Left lung (tissue), 10 donors: ENCODE results near the gene TMEM256. TPM values are rescaled to one million over a fixed set of nuclear protein-coding genes. Genes with fewer than 3 reads are reported as not detected.

Experiments used
- ATAC-seq: fragments of 200-7000 bp; cut with Tn5 transposase; one replicate; pipeline ENCODE4 v1.9.1; 2020; ENCODE audit warnings: moderate library complexity
- DNase-seq, 4 donors: peaks; one replicate each; pipeline ENCODE4 v3.0.0-alpha.2; 2013 to 2020
- H3K27ac ChIP-seq, 2 donors: fragments of 200-600 bp; sonication (generic) in 1 of 2; one replicate each; pipeline versions ENCODE4 v1.5.0 to v1.8.0; 2020 to 2021
- H3K27me3 ChIP-seq, 2 donors: fragments of 200-600 bp; sonication (generic) in 1 of 2; one replicate each; pipeline versions ENCODE4 v1.5.0 to v1.8.0; 2020 to 2021
- H3K36me3 ChIP-seq, 2 donors: fragments of 200-600 bp; sonication (generic) in 1 of 2; one replicate each; pipeline versions ENCODE4 v1.5.0 to v1.8.0; 2020 to 2021
- H3K4me1 ChIP-seq, 2 donors: fragments of 200-600 bp; one replicate each; pipeline ENCODE4 v1.8.0; 2021
- H3K4me3 ChIP-seq, 2 donors: fragments of 200-600 bp; sonication (generic) in 1 of 2; one replicate each; pipeline versions ENCODE4 v1.5.0 to v1.8.0; 2020 to 2021; ENCODE audit warnings: mild to moderate bottlenecking in 1 of 2
- H3K9me3 ChIP-seq, 2 donors: fragments of 200-600 bp; sonication (generic) in 1 of 2; one replicate each; pipeline versions ENCODE4 v1.5.0 to v1.8.0; 2020 to 2021
- intact Hi-C, 2 donors: fragments of 100-400 bp; cut with DNase I; formaldehyde crosslinking; loops; one replicate each; pipeline versions ENCODE4 v1.11.2 to v1.14.2; 2022
- polyA plus RNA-seq, 6 donors: library from polyadenylated mRNA; unstranded; fragments of 120-200 nt; gene quantifications; one replicate each; pipeline ENCODE4 v1.2.1, GENCODE V29; 2013; ENCODE audit not compliant: insufficient read length in 6 of 6
- total RNA-seq, 2 donors: library from RNA; stranded (reverse); fragmentation: NEBNext Ultra II Directional; extraction: Animal tissue kit (Norgen Biotek cat#: 25700); gene quantifications; one replicate each; pipeline ENCODE4 v1.2.1, GENCODE V29; 2021
- TF ChIP-seq, protein P1 (sequence below), 2 donors: fragments of 200-600 bp; sonication (generic) in 1 of 2; IDR thresholded peaks; one replicate each; pipeline versions ENCODE4 v1.5.0 to v1.8.0; 2021; ENCODE audit warnings: antibody characterized with exemption in 2 of 2
- donor health status: DM: no; HTN: yes; CAD: no.
- donor health status: DM: no; HTN: no; CAD: no.

The TMEM256 gene
- total and polyA plus RNA-seq, 8 donors: 50.7 to 75.7 (median 71.5) TPM

DNA sequence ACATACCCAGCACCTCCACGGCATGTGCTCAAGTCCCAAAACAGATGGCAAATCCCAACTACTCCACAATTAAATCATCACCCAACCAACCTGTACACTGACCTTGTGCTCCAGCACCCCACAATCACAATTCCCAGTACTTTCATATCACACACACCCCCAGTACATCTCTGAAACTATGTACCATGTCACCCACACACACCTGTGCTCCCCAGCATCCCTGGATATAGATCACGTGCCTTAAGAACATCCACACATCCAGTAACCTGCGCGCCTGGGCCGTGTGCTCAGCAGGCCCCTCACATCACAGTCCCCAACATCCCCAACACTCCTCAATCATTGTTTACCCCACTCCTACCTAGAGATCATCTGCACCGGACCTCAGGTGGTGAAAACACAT is 5.8 kb upstream of the TMEM256 start:
- Histone ChIP-seq H3K27ac (no peak overlapping the region), H3K36me3 (no peaks in the 10 kb centered on the region), H3K4me3 (no peak overlapping the region), H3K4me1 (peaks cover 0 to 11% of the 10 kb centered on the region in 2 donors), H3K27me3 (peaks cover 0 to 34% of the 10 kb centered on the region in 2 donors), H3K9me3 (no peaks in the 10 kb centered on the region)
- ATAC-seq (no peak), DNase-seq (no peak)
- TF ChIP-seq, protein P1, sequence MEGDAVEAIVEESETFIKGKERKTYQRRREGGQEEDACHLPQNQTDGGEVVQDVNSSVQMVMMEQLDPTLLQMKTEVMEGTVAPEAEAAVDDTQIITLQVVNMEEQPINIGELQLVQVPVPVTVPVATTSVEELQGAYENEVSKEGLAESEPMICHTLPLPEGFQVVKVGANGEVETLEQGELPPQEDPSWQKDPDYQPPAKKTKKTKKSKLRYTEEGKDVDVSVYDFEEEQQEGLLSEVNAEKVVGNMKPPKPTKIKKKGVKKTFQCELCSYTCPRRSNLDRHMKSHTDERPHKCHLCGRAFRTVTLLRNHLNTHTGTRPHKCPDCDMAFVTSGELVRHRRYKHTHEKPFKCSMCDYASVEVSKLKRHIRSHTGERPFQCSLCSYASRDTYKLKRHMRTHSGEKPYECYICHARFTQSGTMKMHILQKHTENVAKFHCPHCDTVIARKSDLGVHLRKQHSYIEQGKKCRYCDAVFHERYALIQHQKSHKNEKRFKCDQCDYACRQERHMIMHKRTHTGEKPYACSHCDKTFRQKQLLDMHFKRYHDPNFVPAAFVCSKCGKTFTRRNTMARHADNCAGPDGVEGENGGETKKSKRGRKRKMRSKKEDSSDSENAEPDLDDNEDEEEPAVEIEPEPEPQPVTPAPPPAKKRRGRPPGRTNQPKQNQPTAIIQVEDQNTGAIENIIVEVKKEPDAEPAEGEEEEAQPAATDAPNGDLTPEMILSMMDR (IDR thresholded peaks at IDR 0.05): no peak
- intact Hi-C loops: no loop called here

DNA sequence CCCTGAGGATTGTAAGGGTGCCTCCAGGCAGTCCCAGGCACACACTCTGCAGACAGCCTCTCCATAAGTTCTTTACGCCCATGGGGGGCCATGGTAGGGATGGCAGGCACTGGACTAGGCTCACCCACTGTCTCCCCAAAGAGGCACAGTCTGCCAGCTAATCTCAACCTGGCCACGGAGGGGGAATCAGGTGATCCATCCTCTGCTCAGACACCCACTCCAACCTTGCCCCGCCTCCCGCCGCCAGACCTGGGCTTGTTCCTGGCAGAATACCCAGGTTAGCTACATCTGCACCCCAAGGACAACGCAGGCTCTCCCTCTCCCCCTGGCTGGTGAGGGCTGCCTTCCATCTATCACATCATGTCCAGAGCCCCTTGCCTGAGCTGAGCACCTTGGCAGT is 5.0 kb upstream of the TMEM256 start:
- no peak for DNase-seq
- Histone ChIP-seq H3K27me3 (peaks cover 0 to 37% of the 10 kb centered on the region in 2 donors), H3K9me3 (no peaks in the 10 kb centered on the region), H3K27ac (no peak overlapping the region), H3K4me3 (no peak overlapping the region), H3K36me3 (no peaks in the 10 kb centered on the region), H3K4me1 (peaks cover 0 to 11% of the 10 kb centered on the region in 2 donors)
- no peak for ATAC-seq
- intact Hi-C loops: no loop called here
- TF ChIP-seq, protein P1 (IDR thresholded peaks at IDR 0.05): no peak

DNA sequence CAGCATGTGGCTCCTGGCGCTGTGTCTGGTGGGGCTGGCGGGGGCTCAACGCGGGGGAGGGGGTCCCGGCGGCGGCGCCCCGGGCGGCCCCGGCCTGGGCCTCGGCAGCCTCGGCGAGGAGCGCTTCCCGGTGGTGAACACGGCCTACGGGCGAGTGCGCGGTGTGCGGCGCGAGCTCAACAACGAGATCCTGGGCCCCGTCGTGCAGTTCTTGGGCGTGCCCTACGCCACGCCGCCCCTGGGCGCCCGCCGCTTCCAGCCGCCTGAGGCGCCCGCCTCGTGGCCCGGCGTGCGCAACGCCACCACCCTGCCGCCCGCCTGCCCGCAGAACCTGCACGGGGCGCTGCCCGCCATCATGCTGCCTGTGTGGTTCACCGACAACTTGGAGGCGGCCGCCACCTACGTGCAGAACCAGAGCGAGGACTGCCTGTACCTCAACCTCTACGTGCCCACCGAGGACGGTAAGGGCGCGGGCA is 4.4 kb upstream of the TMEM256 start:
- H3K9me3 ChIP-seq: no peaks in the 10 kb centered on the region
- no peaks in the 10 kb centered on the region for H3K36me3 ChIP-seq
- H3K4me3 ChIP-seq: no peak overlapping the region
- TF ChIP-seq, protein P1 (IDR thresholded peaks at IDR 0.05): no peak
- H3K27me3 ChIP-seq: peaks cover 0 to 37% of the 10 kb centered on the region in 2 donors
- intact Hi-C loops: no loop called here
- peaks cover under 1 to 15% of the 10 kb centered on the region in 2 donors for H3K4me1 ChIP-seq
- no peak overlapping the region for H3K27ac ChIP-seq
- ATAC-seq (no peak), DNase-seq (no peak)

DNA sequence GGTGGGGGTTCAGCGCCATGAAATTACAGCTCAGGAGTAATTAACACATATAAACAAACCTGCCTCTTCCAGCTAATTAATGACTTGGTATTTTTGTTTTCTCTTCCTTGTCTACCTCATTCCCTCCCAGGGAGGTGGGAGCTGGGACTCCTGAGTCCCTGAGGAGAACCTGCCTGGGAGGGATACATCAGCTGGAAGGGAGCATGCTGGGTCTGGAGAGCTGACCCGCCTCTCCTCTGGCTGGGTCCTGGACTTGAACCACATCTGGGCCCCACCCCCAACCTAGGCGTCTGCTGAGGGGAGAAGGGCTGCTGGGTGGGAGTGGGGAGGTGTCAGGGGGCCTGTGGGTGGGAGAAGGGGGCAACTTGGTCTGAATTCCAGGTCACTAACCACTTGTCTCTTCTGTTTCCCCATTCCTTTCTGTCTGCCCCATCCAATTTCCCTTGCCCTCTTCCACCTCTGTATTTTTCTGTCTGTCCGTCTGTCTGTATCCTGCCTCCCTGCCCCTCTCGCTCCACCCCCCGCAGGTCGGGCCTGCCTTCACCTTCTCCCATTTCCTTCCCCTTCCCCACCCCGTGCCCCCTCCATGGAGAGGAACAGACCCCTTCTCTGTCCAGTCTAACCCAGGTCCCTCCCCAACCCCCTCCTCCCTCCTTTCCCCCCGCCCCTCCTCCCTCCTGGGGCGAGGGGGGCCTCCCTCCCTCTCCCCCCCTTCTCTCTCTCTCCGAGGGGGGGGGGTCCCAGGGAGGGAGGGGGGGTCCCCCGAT is 3.8 kb upstream of the TMEM256 start, which contains the start of gene NLGN2:
Gene NLGN2 (plus strand): TSS at position 361 of the 767 bp plus-strand sequence. CDS start 411 bp downstream, outside the sequence.
- Histone ChIP-seq H3K27me3 (peaks cover 0 to 37% of the 10 kb centered on the region in 2 donors), H3K27ac (no peak within 1 kb of the TSS), H3K4me3 (no peak within 1 kb of the TSS), H3K9me3 (no peaks in the 10 kb centered on the region), H3K4me1 (peaks cover 6 to 21% of the 10 kb centered on the region in 2 donors), H3K36me3 (no peaks in the 10 kb centered on the region)
- intact Hi-C loops: no loop called here
- DNase-seq (no peak), ATAC-seq (no peak)
- TF ChIP-seq, protein P1 (IDR thresholded peaks at IDR 0.05): no peak

DNA sequence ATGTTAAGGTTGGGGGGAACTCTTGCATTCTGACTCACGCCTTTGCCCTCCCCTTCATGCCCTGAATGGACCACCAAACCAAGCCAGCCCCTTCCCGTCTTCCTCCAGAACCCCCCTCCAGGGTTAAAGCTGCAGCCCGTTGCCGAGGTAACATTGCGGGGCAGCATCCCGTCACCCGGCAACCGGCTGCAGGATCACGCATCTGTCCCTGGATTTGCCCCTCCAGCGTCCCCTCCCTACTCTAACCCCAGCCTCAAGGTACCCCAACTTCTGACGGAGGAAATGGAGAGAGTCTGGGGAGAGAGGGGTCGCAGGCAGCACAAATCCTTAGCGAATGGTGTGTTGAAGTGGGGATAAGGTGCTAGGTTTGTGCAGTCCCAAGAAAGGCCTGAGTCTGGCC is 3.2 kb upstream of the TMEM256 start:
- no peak for DNase-seq
- intact Hi-C loops: no loop called here
- H3K36me3 ChIP-seq: no peaks in the 10 kb centered on the region
- TF ChIP-seq, protein P1 (IDR thresholded peaks at IDR 0.05): no peak
- H3K4me1 ChIP-seq: peaks cover 7 to 26% of the 10 kb centered on the region in 2 donors
- H3K4me3 ChIP-seq: no peak overlapping the region
- ATAC-seq: no peak
- H3K27me3 ChIP-seq: peaks cover 0 to 37% of the 10 kb centered on the region in 2 donors
- H3K9me3 ChIP-seq: no peaks in the 10 kb centered on the region
- no peak overlapping the region for H3K27ac ChIP-seq
